Tibial nerve (tissue), 3 donors: Measurements from ENCODE around the gene SARM1.

ENCODE experiments used
- POLR2A ChIP-seq, 2 donors: fragments of 450-650 bp; IDR thresholded peaks; one replicate each; pipeline ENCODE4 v1.6.1; 2017; ENCODE audit warnings: antibody characterized with exemption in 2 of 2, mild to moderate bottlenecking in 2 of 2, moderate library complexity in 2 of 2
- TF ChIP-seq, protein P1 (sequence below), 5 experiments: fragments of 200-600 bp in 3 of 5; fragments of 450-650 bp in 2 of 5; sonication (generic) in 3 of 5; IDR thresholded peaks; one replicate each; pipeline ENCODE4 v1.5.1; 2016 to 2019; ENCODE audit warnings: antibody characterized with exemption in 5 of 5, mild to moderate bottlenecking in 3 of 5, moderate library complexity in 2 of 5

DNA sequence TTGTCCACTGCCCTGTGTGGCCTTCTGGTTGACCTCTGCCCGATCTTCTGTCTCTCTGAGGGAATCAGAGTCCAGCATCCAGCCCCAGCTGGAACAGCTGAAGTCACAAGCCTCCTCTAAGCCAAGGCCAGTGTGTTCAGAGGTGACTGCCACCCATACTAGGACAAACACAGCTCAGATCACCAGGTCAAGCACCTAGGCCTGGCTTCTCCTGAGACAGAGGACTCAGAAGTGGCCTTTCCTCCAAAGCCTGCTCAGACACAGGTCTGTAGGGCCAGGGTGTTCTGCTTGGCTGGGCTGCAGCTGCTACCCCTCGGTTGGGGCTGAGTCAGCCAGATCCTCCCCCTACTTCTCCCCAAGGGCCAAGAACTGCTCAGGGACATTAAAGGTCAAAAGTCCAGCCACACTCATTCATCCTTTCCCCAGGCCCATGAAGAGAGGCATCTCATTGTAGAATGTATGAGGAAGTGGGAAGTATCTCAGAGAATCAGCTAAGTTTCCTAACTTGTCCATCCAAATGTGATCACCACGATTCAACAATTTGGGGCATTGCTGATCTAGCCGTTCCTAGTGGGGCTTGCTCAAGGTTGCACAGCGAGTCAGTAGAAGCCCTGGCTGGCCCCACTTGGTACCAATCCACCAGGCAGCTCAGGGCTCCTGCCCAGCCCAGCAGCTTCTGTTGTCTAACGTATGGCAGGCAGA lies 26.9 kb downstream of the SARM1 start:
- TF ChIP-seq, protein P1, sequence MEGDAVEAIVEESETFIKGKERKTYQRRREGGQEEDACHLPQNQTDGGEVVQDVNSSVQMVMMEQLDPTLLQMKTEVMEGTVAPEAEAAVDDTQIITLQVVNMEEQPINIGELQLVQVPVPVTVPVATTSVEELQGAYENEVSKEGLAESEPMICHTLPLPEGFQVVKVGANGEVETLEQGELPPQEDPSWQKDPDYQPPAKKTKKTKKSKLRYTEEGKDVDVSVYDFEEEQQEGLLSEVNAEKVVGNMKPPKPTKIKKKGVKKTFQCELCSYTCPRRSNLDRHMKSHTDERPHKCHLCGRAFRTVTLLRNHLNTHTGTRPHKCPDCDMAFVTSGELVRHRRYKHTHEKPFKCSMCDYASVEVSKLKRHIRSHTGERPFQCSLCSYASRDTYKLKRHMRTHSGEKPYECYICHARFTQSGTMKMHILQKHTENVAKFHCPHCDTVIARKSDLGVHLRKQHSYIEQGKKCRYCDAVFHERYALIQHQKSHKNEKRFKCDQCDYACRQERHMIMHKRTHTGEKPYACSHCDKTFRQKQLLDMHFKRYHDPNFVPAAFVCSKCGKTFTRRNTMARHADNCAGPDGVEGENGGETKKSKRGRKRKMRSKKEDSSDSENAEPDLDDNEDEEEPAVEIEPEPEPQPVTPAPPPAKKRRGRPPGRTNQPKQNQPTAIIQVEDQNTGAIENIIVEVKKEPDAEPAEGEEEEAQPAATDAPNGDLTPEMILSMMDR (IDR thresholded peaks at IDR 0.05): no peak
- TF ChIP-seq POLR2A (IDR thresholded peaks at IDR 0.05): no peak
